CD4-positive, alpha-beta memory T cell (primary cell): ENCODE data around the gene SFMBT2. TPM values are rescaled to one million over a fixed set of nuclear protein-coding genes. Genes with fewer than 3 reads are reported as not detected.
A peak's percentile ranks its signal among the peaks of the same experiment; 100 is the strongest.

ENCODE experiments used
- CTCF ChIA-PET: fragments of 350-600 bp; sonication (Branson Sonifier 250); formaldehyde crosslinking; loops from one replicate; lab custom pipeline; 2021; ENCODE audit warnings: inconsistent platforms; ENCODE audit not compliant: partially characterized antibody; lab: Charles Lee
- POLR2A ChIA-PET: fragments of 350-600 bp; sonication (Branson Sonifier 250); formaldehyde crosslinking; loops from one replicate; lab custom pipeline; 2021; ENCODE audit not compliant: partially characterized antibody; lab: Charles Lee
- DNase-seq, 5 donors: peaks; one replicate each; pipeline versions ENCODE4 v3.0.0 to v3.0.0-alpha.2; 2020 to 2022; ENCODE audit warnings: mixed read lengths in 1 of 5
- H3K27ac ChIP-seq: one replicate; pipeline ENCODE4 v1.7.0; 2013; ENCODE audit warnings: low read depth, low read length
- H3K27me3 ChIP-seq: 2 replicates; pipeline ENCODE4 v1.7.0; 2013; ENCODE audit warnings: mild to moderate bottlenecking, low read length, moderate library complexity; ENCODE audit not compliant: insufficient read depth
- H3K36me3 ChIP-seq: 2 replicates; pipeline ENCODE4 v1.7.0; 2013; ENCODE audit warnings: mild to moderate bottlenecking, low read length, moderate library complexity; ENCODE audit not compliant: insufficient read depth
- H3K4me1 ChIP-seq: 2 replicates; pipeline ENCODE4 v1.7.0; 2013; ENCODE audit warnings: mild to moderate bottlenecking, low read length, moderate library complexity; ENCODE audit not compliant: insufficient read depth
- H3K4me3 ChIP-seq, 2 donors: one replicate each; pipeline ENCODE4 v1.7.0; 2013; ENCODE audit warnings: low read length in 2 of 2, mild to moderate bottlenecking in 1 of 2
- H3K9me3 ChIP-seq, 2 donors: one replicate each; pipeline ENCODE4 v1.7.0; 2013; ENCODE audit warnings: low read length in 2 of 2, control low read depth in 1 of 2; ENCODE audit not compliant: control insufficient read depth in 1 of 2
- H3K27ac Mint-ChIP-seq, 7 donors: one replicate each; pipeline ENCODE4 v1.8.0; 2020 to 2021; ENCODE audit warnings: mixed read lengths in 7 of 7, mild to moderate bottlenecking in 6 of 7, inconsistent platforms in 3 of 7, moderate library complexity in 3 of 7
- H3K27me3 Mint-ChIP-seq, 2 donors: one replicate each; pipeline ENCODE4 v1.8.0; 2020 to 2021; ENCODE audit warnings: mixed read lengths in 2 of 2
- H3K36me3 Mint-ChIP-seq, 2 donors: one replicate each; pipeline ENCODE4 v1.8.0; 2020 to 2021; ENCODE audit warnings: mixed read lengths in 2 of 2, inconsistent platforms in 1 of 2, mild to moderate bottlenecking in 1 of 2
- H3K4me1 Mint-ChIP-seq, 4 donors: one replicate each; pipeline ENCODE4 v1.8.0; 2020 to 2021; ENCODE audit warnings: mixed read lengths in 4 of 4, mild to moderate bottlenecking in 1 of 4
- H3K4me3 Mint-ChIP-seq, 8 donors: one replicate each; pipeline ENCODE4 v1.8.0; 2020 to 2021; ENCODE audit warnings: mixed read lengths in 8 of 8, mild to moderate bottlenecking in 7 of 8, moderate library complexity in 6 of 8, inconsistent platforms in 3 of 8
- H3K9me3 Mint-ChIP-seq, 8 donors: one replicate each; pipeline ENCODE4 v1.8.0; 2020 to 2021; ENCODE audit warnings: mixed read lengths in 8 of 8, mild to moderate bottlenecking in 5 of 8, inconsistent platforms in 3 of 8, moderate library complexity in 1 of 8
- intact Hi-C: fragments of 100-400 bp; cut with micrococcal nuclease; formaldehyde crosslinking; loops from one replicate; pipeline ENCODE4 v1.15.1; 2023
- polyA plus RNA-seq, 2 donors: library from polyadenylated mRNA; unstranded; fragments of 300-500 nt; fragmentation: Illumina TruSeq; gene quantifications; one replicate each; pipeline ENCODE4 v1.2.3, GENCODE V29; 2021
- total RNA-seq, 2 experiments: library from RNA; stranded (reverse); gene quantifications; one replicate each; pipeline ENCODE4 v1.2.3, GENCODE V29; 2021

Gene SFMBT2
- total and polyA plus RNA-seq, 4 experiments from 2014 or later = 1.7 to 22.3 (median 11.7) TPM

DNA sequence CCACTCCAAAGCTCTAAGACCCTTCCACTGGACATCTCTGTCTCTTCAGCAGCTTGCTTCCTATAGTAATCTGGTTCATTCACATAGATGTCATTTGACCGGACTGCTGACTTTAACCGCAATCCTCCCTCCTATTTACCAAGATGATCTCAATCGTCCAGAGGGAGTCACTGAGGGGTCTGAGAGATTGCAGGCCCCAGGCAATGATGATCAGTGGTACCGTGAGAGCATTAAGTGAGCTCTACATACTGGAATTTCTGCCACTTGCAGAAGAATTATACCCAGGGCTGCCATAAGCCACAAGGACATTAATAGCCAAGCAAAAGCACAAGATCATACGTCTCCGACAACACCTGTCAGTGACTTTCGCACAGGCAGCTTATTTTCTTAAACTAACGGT lies 245.9 kb downstream of the SFMBT2 start:
- ChIA-PET POLR2A (no interaction called here), CTCF (interaction anchor here (0.9 to 1.2 kb wide), 4 partner anchors 20 to 272 kb away, joined by 3 to 6 read pairs (median 3); no protein-coding TSS in a partner anchor)
- no peak overlapping the region for H3K4me3 Mint-ChIP-seq
- H3K36me3 ChIP-seq = peaks cover 14% of the 10 kb centered on the region
- H3K9me3 ChIP-seq = no peaks in the 10 kb centered on the region
- peaks cover 48 to 61% of the 10 kb centered on the region in 2 donors for H3K36me3 Mint-ChIP-seq
- H3K27ac Mint-ChIP-seq = peak overlapping the region in 2 of 7 donors; percentile 14 to 48
- H3K4me1 ChIP-seq = peaks cover 6% of the 10 kb centered on the region
- peaks cover 4 to 7% (median 6%) of the 10 kb centered on the region in 4 donors for H3K4me1 Mint-ChIP-seq
- DNase-seq = no peak
- no peaks in the 10 kb centered on the region for H3K27me3 Mint-ChIP-seq
- H3K4me3 ChIP-seq = no peak overlapping the region
- H3K27me3 ChIP-seq = no peaks in the 10 kb centered on the region
- no peak overlapping the region for H3K27ac ChIP-seq
- H3K9me3 Mint-ChIP-seq = no peaks in the 10 kb centered on the region
- intact Hi-C loops = no loop called here

DNA sequence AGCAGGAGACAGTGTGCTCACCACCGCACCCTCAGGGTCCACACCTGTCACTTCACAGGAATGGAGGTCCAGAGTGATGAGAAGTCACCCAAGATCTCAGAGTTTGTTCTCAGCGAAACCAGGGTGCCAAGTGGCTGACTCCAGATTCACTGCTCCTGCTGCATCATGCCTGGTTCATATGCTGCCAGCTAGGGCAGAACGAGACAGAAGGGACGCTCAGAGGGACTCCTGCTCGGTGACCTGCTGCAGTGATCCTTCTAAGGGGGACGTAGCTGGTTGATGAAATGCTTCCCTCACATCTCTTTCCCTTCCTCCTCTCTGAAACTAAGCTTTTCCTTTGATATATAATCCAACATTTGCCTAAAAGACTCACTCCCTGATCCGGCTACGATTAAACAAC lies 248.5 kb downstream of the SFMBT2 start:
- Mint-ChIP-seq H3K4me3 (no peak overlapping the region), H3K36me3 (peaks cover 42 to 47% of the 10 kb centered on the region in 2 donors), H3K4me1 (peaks cover 11 to 20% (median 16%) of the 10 kb centered on the region in 4 donors), H3K27ac (peak overlapping the region in 1 of 7 donors; percentile 48), H3K27me3 (no peaks in the 10 kb centered on the region), H3K9me3 (no peaks in the 10 kb centered on the region)
- no peaks in the 10 kb centered on the region for H3K27me3 ChIP-seq
- peaks cover 16% of the 10 kb centered on the region for H3K4me1 ChIP-seq
- H3K4me3 ChIP-seq = no peak overlapping the region
- intact Hi-C loops = no loop called here
- peaks cover 8% of the 10 kb centered on the region for H3K36me3 ChIP-seq
- H3K27ac ChIP-seq = no peak overlapping the region
- H3K9me3 ChIP-seq = no peaks in the 10 kb centered on the region
- POLR2A ChIA-PET = no interaction called here
- CTCF ChIA-PET = interaction anchor here (0.7 kb wide), 1 partner anchor 11 kb away, joined by 3 read pairs; no protein-coding TSS in a partner anchor
- no peak for DNase-seq

DNA sequence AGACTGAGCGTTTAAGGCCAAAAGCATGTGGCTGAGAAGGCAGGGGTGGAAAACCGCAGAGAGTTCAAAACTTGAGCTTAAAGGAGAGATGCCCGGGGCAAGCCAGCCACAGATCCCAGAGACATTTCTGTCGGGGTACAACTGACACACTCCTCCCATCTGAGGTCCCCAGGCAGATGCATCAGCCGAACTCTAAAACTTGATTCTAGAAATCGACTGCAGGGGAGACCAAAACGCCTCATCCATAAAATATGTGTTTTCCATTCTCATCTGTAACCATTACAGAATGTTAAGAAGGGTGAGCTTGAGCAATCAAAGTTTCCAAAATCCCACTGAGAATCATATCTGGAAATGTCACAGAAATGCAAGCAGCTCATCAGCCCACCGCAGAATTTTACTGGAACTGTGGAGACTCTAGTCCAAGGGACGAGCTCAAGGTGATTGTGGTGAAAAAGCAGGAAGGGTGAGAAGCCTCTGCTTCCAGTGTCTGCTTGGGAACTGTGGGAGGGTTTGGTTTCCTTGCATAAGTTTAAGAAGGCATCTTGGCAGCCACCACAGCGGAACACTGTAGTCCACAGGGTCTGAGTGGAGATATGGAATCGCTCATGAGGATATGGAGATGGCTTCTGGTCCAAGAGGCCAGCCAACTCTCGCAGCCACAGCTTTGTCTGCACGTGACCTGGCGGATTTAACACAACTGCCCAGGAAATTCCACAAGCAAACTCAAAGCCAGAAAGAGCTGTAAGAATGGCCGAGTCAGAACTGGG lies 249.2 kb downstream of the SFMBT2 start:
- Histone ChIP-seq H3K9me3 (no peaks in the 10 kb centered on the region), H3K4me1 (peaks cover 16% of the 10 kb centered on the region), H3K4me3 (no peak overlapping the region), H3K36me3 (peaks cover 8% of the 10 kb centered on the region), H3K27ac (no peak overlapping the region), H3K27me3 (no peaks in the 10 kb centered on the region)
- intact Hi-C loops = no loop called here
- ChIA-PET POLR2A (no interaction called here), CTCF (no interaction called here)
- Mint-ChIP-seq H3K27ac (peak overlapping the region in 1 of 7 donors; percentile 34), H3K36me3 (peaks cover 35 to 42% of the 10 kb centered on the region in 2 donors), H3K27me3 (no peaks in the 10 kb centered on the region), H3K9me3 (no peaks in the 10 kb centered on the region), H3K4me3 (no peak overlapping the region), H3K4me1 (peaks cover 11 to 24% (median 17%) of the 10 kb centered on the region in 4 donors)
- DNase-seq = no peak

DNA sequence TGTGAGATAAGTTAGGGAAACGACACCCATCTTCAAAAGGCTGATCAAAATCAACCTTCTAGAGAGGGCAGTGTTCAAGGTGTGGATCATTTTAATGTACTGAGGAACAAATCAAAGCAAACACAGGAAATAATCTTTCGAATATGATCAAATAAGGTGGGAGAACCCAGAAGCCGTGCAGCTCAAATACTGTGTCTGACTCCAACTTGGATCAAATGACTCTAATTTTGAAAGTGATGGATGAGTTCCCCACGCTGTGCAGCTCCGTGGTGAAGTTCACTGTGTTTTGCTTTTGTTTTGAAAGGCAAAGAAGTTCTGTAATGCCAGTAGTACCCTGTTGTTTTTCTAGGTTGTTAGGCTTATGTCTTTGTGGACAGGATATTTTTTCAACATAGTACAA lies 250.9 kb downstream of the SFMBT2 start:
- ChIA-PET POLR2A (no interaction called here), CTCF (interaction anchor here (1.2 kb wide), 1 partner anchor 27 kb away, joined by 3 read pairs; no protein-coding TSS in a partner anchor)
- peak overlapping the region in 5 of 8 donors; percentile 5 to 41 (median 16) for H3K4me3 Mint-ChIP-seq
- no peak overlapping the region for H3K4me3 ChIP-seq
- DNase-seq = peak in 2 of 5 donors; percentile 6 to 15
- intact Hi-C loops = no loop called here
- H3K27me3 ChIP-seq = no peaks in the 10 kb centered on the region
- H3K27ac ChIP-seq = no peak overlapping the region
- peaks cover 16% of the 10 kb centered on the region for H3K4me1 ChIP-seq
- peak overlapping the region in 6 of 7 donors; percentile 37 to 85 (median 66) for H3K27ac Mint-ChIP-seq
- peaks cover 11 to 24% (median 17%) of the 10 kb centered on the region in 4 donors for H3K4me1 Mint-ChIP-seq
- no peaks in the 10 kb centered on the region for H3K9me3 ChIP-seq
- H3K36me3 Mint-ChIP-seq = peaks cover 30 to 37% of the 10 kb centered on the region in 2 donors
- H3K36me3 ChIP-seq = peaks cover 8% of the 10 kb centered on the region
- no peaks in the 10 kb centered on the region for H3K27me3 Mint-ChIP-seq
- H3K9me3 Mint-ChIP-seq = no peaks in the 10 kb centered on the region

DNA sequence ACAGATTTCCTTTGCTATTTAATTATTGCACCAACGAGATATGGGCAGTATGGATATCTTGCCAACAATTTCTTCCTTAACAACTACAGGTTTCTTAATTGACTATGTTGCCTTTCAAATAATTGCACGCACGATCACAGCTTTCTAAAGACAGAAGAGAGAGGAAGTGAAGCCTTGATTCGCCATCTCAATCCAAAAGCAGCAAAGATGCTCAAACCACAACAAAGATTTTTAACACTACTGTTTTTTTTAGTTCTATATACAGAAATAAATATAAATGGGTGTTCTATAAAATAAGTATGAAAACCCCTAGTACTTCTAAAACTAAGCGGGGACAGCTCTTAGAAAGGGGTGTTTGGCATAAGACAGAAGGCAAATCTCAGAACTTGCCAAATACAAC lies 251.3 kb downstream of the SFMBT2 start:
- Mint-ChIP-seq H3K4me1 (peaks cover 11 to 24% (median 18%) of the 10 kb centered on the region in 4 donors), H3K36me3 (peaks cover 26 to 35% of the 10 kb centered on the region in 2 donors), H3K4me3 (peak overlapping the region in 4 of 8 donors; percentile 3 to 55 (median 22)), H3K27ac (peak overlapping the region in 6 of 7 donors; percentile 20 to 85 (median 52)), H3K9me3 (no peaks in the 10 kb centered on the region), H3K27me3 (no peaks in the 10 kb centered on the region)
- Histone ChIP-seq H3K4me1 (peaks cover 16% of the 10 kb centered on the region), H3K36me3 (peaks cover 8% of the 10 kb centered on the region), H3K27me3 (no peaks in the 10 kb centered on the region), H3K9me3 (no peaks in the 10 kb centered on the region), H3K4me3 (no peak overlapping the region), H3K27ac (no peak overlapping the region)
- ChIA-PET POLR2A (no interaction called here), CTCF (interaction anchor here (1.2 kb wide), 1 partner anchor 28 kb away, joined by 3 read pairs; no protein-coding TSS in a partner anchor)
- DNase-seq = peak in 4 of 5 donors; percentile 19 to 32 (median 24)
- intact Hi-C loops = no loop called here

DNA sequence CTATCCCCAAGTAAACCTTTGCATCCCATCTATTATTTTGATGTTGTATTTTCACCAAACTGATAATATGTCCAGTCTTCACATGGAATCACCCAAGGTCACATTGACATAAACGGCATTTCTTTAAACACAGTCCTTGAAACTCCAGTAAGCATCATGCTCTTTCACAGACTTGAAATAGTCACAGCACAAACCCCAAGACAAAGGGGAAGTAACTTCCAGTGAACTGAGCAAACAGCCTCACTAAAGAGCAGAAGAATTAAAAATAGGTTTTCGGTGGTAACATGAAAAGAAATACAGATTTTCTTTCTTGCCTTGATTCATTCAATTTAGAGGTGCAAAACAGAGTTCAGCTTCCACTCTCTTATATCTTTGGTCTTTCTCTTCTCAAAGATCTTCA lies 253.7 kb downstream of the SFMBT2 start:
- H3K27ac ChIP-seq = no peak overlapping the region
- Mint-ChIP-seq H3K36me3 (peaks cover 9 to 15% of the 10 kb centered on the region in 2 donors), H3K27me3 (no peaks in the 10 kb centered on the region), H3K9me3 (no peaks in the 10 kb centered on the region), H3K4me1 (peaks cover 11 to 24% (median 18%) of the 10 kb centered on the region in 4 donors), H3K27ac (peak overlapping the region in 2 of 7 donors; percentile 8 to 45), H3K4me3 (no peak overlapping the region)
- peaks cover 16% of the 10 kb centered on the region for H3K4me1 ChIP-seq
- ChIA-PET POLR2A (no interaction called here), CTCF (no interaction called here)
- intact Hi-C loops = no loop called here
- DNase-seq = no peak
- no peaks in the 10 kb centered on the region for H3K27me3 ChIP-seq
- no peaks in the 10 kb centered on the region for H3K36me3 ChIP-seq
- H3K4me3 ChIP-seq = no peak overlapping the region
- no peaks in the 10 kb centered on the region for H3K9me3 ChIP-seq

DNA sequence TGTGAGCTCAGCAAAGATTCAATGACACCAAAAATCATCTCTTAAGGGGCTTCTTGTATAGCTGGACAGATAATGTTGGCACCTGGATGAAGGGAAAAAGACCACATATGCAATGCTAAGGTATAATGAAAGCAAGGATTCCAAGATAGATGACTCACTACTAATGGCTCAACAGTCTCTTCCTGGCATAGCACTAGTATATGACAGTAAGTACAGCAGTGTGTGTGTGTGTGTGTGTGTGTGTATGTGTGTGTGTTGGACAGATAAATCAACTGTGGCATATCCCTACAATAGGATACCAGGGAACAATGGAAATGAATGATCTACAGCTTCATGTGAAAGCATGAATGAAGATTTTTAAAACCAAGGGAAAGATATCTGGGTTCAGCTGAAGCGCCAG lies 257.1 kb downstream of the SFMBT2 start:
- peaks cover 1 to 2% of the 10 kb centered on the region in 2 donors for H3K27me3 Mint-ChIP-seq
- intact Hi-C loops = no loop called here

More for the DNA sequence above, 257.1 kb downstream of the SFMBT2 start:
- H3K27ac ChIP-seq = no peak overlapping the region
- H3K36me3 ChIP-seq = no peaks in the 10 kb centered on the region
- Mint-ChIP-seq H3K4me1 (peaks cover 0 to 6% (median 3%) of the 10 kb centered on the region in 4 donors), H3K9me3 (no peaks in the 10 kb centered on the region), H3K36me3 (peaks cover 0 to 6% of the 10 kb centered on the region in 2 donors), H3K4me3 (no peak overlapping the region), H3K27ac (no peak overlapping the region)
- no peak for DNase-seq
- ChIA-PET POLR2A (no interaction called here), CTCF (no interaction called here)
- H3K4me1 ChIP-seq = no peaks in the 10 kb centered on the region
- no peaks in the 10 kb centered on the region for H3K27me3 ChIP-seq
- H3K9me3 ChIP-seq = no peaks in the 10 kb centered on the region
- no peak overlapping the region for H3K4me3 ChIP-seq
